Osteoblast (primary cell): Measurements from ENCODE around the gene SGCD. TPM values are rescaled to one million over a fixed set of nuclear protein-coding genes. Genes with fewer than 3 reads are reported as not detected.

Experiments used
- DNase-seq: peaks from one replicate; pipeline ENCODE4 v3.0.0; 2011; ENCODE audit warnings: low spot score, mixed read lengths; ENCODE audit not compliant: insufficient read length; ENCODE audit errors: missing footprints
- H2AFZ ChIP-seq: 2 replicates; pipeline ENCODE4 v1.6.0; 2011; ENCODE audit warnings: mild to moderate bottlenecking, low read length
- H3K27ac ChIP-seq: 2 replicates; pipeline ENCODE4 v1.5.1; 2011; ENCODE audit warnings: mild to moderate bottlenecking, low read depth, low read length, moderate library complexity
- H3K27me3 ChIP-seq: 2 replicates; pipeline ENCODE4 v1.6.0; 2012; ENCODE audit warnings: mild to moderate bottlenecking, control low read depth, inconsistent platforms, low read length, moderate library complexity; ENCODE audit not compliant: insufficient read depth
- H3K36me3 ChIP-seq: 2 replicates; pipeline ENCODE4 v1.5.1; 2011; ENCODE audit warnings: mild to moderate bottlenecking, low read length, control low read depth, moderate library complexity; ENCODE audit not compliant: insufficient read depth
- H3K4me1 ChIP-seq: 2 replicates; pipeline ENCODE4 v1.5.1; 2011; ENCODE audit warnings: mild to moderate bottlenecking, low read length, control low read depth, moderate library complexity; ENCODE audit not compliant: insufficient read depth
- H3K4me2 ChIP-seq: 2 replicates; pipeline ENCODE4 v1.6.0; 2011; ENCODE audit warnings: mild to moderate bottlenecking, low read length; ENCODE audit not compliant: insufficient read depth
- H3K4me3 ChIP-seq: fragments of 200-600 bp; sonication (generic); 3 replicates; pipeline ENCODE4 v1.5.1; 2012; ENCODE audit warnings: mild to moderate bottlenecking, low read length, inconsistent platforms; ENCODE audit not compliant: insufficient read depth
- H3K79me2 ChIP-seq: 2 replicates; pipeline ENCODE4 v1.6.0; 2012; ENCODE audit warnings: mild to moderate bottlenecking, low read length, control low read depth, inconsistent platforms; ENCODE audit not compliant: insufficient read depth
- H3K9me3 ChIP-seq: 2 replicates; pipeline ENCODE4 v1.5.1; 2011; ENCODE audit warnings: low read depth, low read length, control low read depth
- H4K20me1 ChIP-seq: 2 replicates; pipeline ENCODE4 v1.6.0; 2012; ENCODE audit warnings: mild to moderate bottlenecking, low read length, control low read depth; ENCODE audit not compliant: insufficient read depth
- total RNA-seq: library from RNA; depleted of rRNA; stranded (reverse); fragments of >200 nt; gene quantifications from 2 replicates; pipeline ENCODE4 v1.2.3, GENCODE V29; 2012
- TF ChIP-seq, protein P1 (sequence below): IDR thresholded peaks from 2 replicates; pipeline ENCODE4 v1.5.1; 2011; ENCODE audit warnings: mild to moderate bottlenecking, low read depth, low read length, moderate library complexity; ENCODE audit errors: extremely low read depth

SGCD gene
- total RNA-seq, 1 donor: 27.1 TPM

DNA sequence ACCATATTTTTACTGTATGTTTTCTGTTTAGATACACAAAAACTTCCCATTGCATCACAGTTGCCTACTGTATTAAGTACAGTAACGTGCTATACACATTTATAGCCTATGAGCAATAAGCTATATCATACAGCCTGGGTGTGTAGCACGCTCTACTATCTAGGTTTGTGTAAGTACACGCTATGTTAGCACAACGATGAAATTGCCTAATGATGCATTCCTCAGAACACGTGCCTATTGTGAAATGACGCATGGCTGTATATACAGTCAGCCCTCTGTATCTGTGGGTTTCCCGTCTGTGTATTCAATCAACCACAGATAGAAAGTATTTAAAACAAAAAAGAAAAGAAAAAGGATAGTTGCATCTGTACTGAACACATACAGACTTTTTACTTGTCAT lies 64.2 kb downstream of the SGCD start:
- Histone ChIP-seq H4K20me1 (no peaks in the 10 kb centered on the region), H3K4me3 (no peak overlapping the region), H3K79me2 (no peaks in the 10 kb centered on the region), H3K27ac (no peak overlapping the region), H3K4me1 (peaks cover 17% of the 10 kb centered on the region), H3K36me3 (no peaks in the 10 kb centered on the region), H3K27me3 (no peaks in the 10 kb centered on the region), H3K4me2 (no peak overlapping the region), H2AFZ (no peak overlapping the region), H3K9me3 (no peaks in the 10 kb centered on the region)
- DNase-seq: peak; percentile 9
- TF ChIP-seq, protein P1, sequence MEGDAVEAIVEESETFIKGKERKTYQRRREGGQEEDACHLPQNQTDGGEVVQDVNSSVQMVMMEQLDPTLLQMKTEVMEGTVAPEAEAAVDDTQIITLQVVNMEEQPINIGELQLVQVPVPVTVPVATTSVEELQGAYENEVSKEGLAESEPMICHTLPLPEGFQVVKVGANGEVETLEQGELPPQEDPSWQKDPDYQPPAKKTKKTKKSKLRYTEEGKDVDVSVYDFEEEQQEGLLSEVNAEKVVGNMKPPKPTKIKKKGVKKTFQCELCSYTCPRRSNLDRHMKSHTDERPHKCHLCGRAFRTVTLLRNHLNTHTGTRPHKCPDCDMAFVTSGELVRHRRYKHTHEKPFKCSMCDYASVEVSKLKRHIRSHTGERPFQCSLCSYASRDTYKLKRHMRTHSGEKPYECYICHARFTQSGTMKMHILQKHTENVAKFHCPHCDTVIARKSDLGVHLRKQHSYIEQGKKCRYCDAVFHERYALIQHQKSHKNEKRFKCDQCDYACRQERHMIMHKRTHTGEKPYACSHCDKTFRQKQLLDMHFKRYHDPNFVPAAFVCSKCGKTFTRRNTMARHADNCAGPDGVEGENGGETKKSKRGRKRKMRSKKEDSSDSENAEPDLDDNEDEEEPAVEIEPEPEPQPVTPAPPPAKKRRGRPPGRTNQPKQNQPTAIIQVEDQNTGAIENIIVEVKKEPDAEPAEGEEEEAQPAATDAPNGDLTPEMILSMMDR: no peak

DNA sequence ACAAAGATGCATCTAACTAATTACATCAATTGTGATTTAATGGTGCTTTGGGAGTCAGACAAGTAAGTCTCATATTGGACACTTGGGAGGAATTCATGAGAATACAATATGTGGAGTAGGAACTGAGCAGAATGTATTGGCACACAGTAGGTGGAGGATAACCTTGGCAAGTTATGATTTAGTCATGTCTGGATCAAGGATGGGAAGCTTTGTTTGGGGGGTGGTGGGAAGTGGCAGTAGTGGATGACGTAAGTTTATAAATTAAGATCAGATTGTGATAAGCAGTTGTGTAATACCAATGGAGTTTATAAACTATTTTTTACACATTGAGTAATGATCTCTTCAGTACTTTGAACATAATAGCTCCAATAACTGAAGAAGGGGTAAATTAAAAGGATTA lies 67.0 kb downstream of the SGCD start:
- no peaks in the 10 kb centered on the region for H3K27me3 ChIP-seq
- H3K4me1 ChIP-seq: peaks cover 22% of the 10 kb centered on the region
- DNase-seq: no peak
- TF ChIP-seq, protein P1: no peak
- no peaks in the 10 kb centered on the region for H4K20me1 ChIP-seq
- H3K4me2 ChIP-seq: no peak overlapping the region
- H3K27ac ChIP-seq: no peak overlapping the region
- no peak overlapping the region for H2AFZ ChIP-seq
- no peak overlapping the region for H3K4me3 ChIP-seq
- H3K9me3 ChIP-seq: peaks cover 2% of the 10 kb centered on the region
- H3K79me2 ChIP-seq: no peaks in the 10 kb centered on the region
- no peaks in the 10 kb centered on the region for H3K36me3 ChIP-seq

DNA sequence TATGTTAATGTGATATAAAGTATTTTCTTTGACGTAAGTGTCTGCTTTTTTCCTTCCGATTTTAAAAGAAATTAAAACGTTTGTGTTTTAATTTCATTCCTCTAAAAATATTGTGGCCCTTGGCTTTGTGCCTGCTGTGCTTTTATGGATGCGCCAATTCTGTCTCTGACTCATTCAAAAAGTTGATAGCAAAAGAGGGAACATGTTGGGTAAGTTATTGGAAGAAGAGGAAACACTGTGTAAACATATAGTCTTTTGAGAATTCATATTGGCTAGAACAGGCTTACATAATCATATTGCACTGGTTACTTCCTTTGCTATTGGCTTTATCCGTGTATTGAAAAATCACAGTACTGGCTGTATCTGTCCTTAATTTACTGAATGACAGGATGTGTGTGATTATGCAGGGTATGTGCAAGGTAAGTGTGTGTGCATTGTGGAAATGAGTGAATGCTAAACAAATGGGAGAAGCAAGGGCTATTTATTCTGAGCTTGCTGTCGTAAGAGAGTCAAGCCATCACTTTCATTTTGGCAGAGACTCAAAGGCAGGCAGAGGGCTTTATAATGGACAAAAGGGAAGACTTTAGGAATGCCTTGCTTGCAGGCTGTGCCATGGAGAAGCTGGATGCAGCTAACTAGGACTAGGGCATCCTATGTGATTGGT lies 67.8 kb downstream of the SGCD start:
- TF ChIP-seq, protein P1: no peak
- no peak overlapping the region for H3K4me3 ChIP-seq

DNA sequence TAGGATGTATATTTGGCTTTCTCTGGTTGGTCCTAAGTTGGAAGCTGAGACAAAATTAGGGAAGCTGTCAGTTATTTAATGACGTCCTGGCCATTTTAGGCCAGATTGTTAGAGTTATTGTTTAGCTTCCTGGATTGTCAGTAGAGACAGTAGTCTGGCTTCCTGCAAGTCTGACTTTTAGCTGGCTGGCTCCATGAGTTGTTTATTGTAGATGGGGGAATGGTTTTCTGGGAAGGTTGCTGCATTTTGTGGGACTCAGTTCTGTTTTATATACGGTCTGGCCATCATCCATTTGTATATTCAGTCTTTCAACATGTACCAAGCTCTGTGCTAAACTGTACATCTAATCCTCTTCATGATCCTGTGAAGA lies 68.3 kb downstream of the SGCD start:
- Histone ChIP-seq H3K27ac (no peak overlapping the region), H3K27me3 (no peaks in the 10 kb centered on the region), H3K4me1 (peaks cover 22% of the 10 kb centered on the region), H3K36me3 (no peaks in the 10 kb centered on the region), H4K20me1 (no peaks in the 10 kb centered on the region), H3K79me2 (no peaks in the 10 kb centered on the region), H3K4me3 (no peak overlapping the region), H3K4me2 (peak overlapping the region; percentile 22), H3K9me3 (peaks cover 2% of the 10 kb centered on the region), H2AFZ (no peak overlapping the region)
- DNase-seq: no peak
- TF ChIP-seq, protein P1: no peak

More for the DNA sequence above, 67.8 kb downstream of the SGCD start:
- Histone ChIP-seq H4K20me1 (no peaks in the 10 kb centered on the region), H3K36me3 (no peaks in the 10 kb centered on the region), H3K4me2 (peak overlapping the region; percentile 22), H3K4me1 (peaks cover 22% of the 10 kb centered on the region), H3K79me2 (no peaks in the 10 kb centered on the region), H3K27ac (no peak overlapping the region), H3K9me3 (peaks cover 2% of the 10 kb centered on the region), H3K27me3 (no peaks in the 10 kb centered on the region), H2AFZ (no peak overlapping the region)
- DNase-seq: no peak
